BLaER1 treated with 17β-estradiol and CSF1 and Interleukin-3, amounts not matched to agents 10 nM and 100 nM (cell line): ENCODE measurements around the gene ASCC3.

Source experiments
- H3K27ac ChIP-seq, 11 experiments: shearing (Covaris generic); formaldehyde crosslinking; 2 replicates each; pipeline ENCODE4 v1.8.1; 2022
- H3K27me3 ChIP-seq, 11 experiments: shearing (Covaris generic); formaldehyde crosslinking; 2 replicates each; pipeline ENCODE4 v1.8.1; 2022
- H3K36me3 ChIP-seq, 11 experiments: shearing (Covaris generic); formaldehyde crosslinking; 2 replicates each; pipeline ENCODE4 v1.8.1; 2022
- H3K4me1 ChIP-seq, 10 experiments: shearing (Covaris generic); formaldehyde crosslinking; 2 replicates each; pipeline ENCODE4 v1.8.1; 2022
- H3K4me2 ChIP-seq, 11 experiments: shearing (Covaris generic); formaldehyde crosslinking; 2 replicates each; pipeline ENCODE4 v1.8.1; 2022
- H3K4me3 ChIP-seq, 10 experiments: shearing (Covaris generic); formaldehyde crosslinking; 2 replicates each; pipeline ENCODE4 v1.8.1; 2022
- H3K9ac ChIP-seq, 11 experiments: shearing (Covaris generic); formaldehyde crosslinking; 2 replicates each; pipeline ENCODE4 v1.8.1; 2022
- H3K9me3 ChIP-seq, 11 experiments: shearing (Covaris generic); formaldehyde crosslinking; replicated peaks in 1 of 11; 2 replicates each; pipeline ENCODE4 v1.8.1; 2022
- H4K20me1 ChIP-seq, 11 experiments: shearing (Covaris generic); formaldehyde crosslinking; 2 replicates each; pipeline ENCODE4 v1.8.1; 2022
- Cebpa-rat ChIP-seq, 11 experiments: shearing (Covaris generic); IDR thresholded peaks; 2 replicates each; pipeline ENCODE4 v1.8.1; 2022

ASCC3 gene

GRCh38 chr6:100880853-100881706 lies at the start of gene ASCC3:
Gene ASCC3, minus strand, starts transcription at chr6:100881329. Its CDS starts 13,332 bp downstream, at chr6:100867997.
- Histone ChIP-seq H3K4me2 (peak within 1 kb of the TSS; percentile 76 to 94 (median 87)), H3K4me1 (peaks cover 26 to 47% (median 36%) of the 10 kb centered on the region in 10 experiments), H3K27me3 (no peaks in the 10 kb centered on the region), H3K27ac (peak within 1 kb of the TSS; percentile 80 to 92 (median 88)), H3K9me3 (peaks cover 0 to 3% (median 0%) of the 10 kb centered on the region in 11 experiments; a peak in 1 of 22 replicates), H4K20me1 (peaks cover 0 to 46% (median 35%) of the 10 kb centered on the region in 11 experiments; a peak in 16 of 22 replicates), H3K4me3 (peak within 1 kb of the TSS; percentile 73 to 98 (median 90)), H3K36me3 (peaks cover 0 to 15% (median 7%) of the 10 kb centered on the region in 11 experiments; a peak in 11 of 22 replicates), H3K9ac (peak within 1 kb of the TSS; percentile 80 to 91 (median 90))
- no peak for TF ChIP-seq Cebpa-rat (IDR thresholded peaks at IDR 0.05)

GRCh38 chr6:100925749-100926148 lies 44.6 kb upstream of the ASCC3 start:
- Histone ChIP-seq H3K36me3 (no peaks in the 10 kb centered on the region), H3K9ac (no peak overlapping the region), H3K27me3 (no peaks in the 10 kb centered on the region), H3K4me3 (no peak overlapping the region), H3K9me3 (no peaks in the 10 kb centered on the region), H3K4me2 (no peak overlapping the region), H3K4me1 (no peaks in the 10 kb centered on the region), H3K27ac (no peak overlapping the region), H4K20me1 (no peaks in the 10 kb centered on the region)
- no peak for TF ChIP-seq Cebpa-rat (IDR thresholded peaks at IDR 0.05)

GRCh38 chr6:100924534-100925227 lies 43.6 kb upstream of the ASCC3 start:
- Histone ChIP-seq H3K36me3 (no peaks in the 10 kb centered on the region), H3K4me3 (no peak overlapping the region), H4K20me1 (no peaks in the 10 kb centered on the region), H3K9ac (no peak overlapping the region), H3K27me3 (no peaks in the 10 kb centered on the region), H3K9me3 (no peaks in the 10 kb centered on the region), H3K4me1 (no peaks in the 10 kb centered on the region), H3K27ac (no peak overlapping the region), H3K4me2 (no peak overlapping the region)
- no peak for TF ChIP-seq Cebpa-rat (IDR thresholded peaks at IDR 0.05)

- Histone ChIP-seq H3K36me3 (no peaks in the 10 kb centered on the region), H4K20me1 (no peaks in the 10 kb centered on the region), H3K9me3 (no peaks in the 10 kb centered on the region), H3K9ac (no peak overlapping the region), H3K4me1 (no peaks in the 10 kb centered on the region), H3K27me3 (no peaks in the 10 kb centered on the region), H3K4me2 (no peak overlapping the region), H3K27ac (no peak overlapping the region), H3K4me3 (no peak overlapping the region)
- no peak for TF ChIP-seq Cebpa-rat (IDR thresholded peaks at IDR 0.05)
Measured at GRCh38 chr6:100923481-100924165, 42.5 kb upstream of the ASCC3 start.

GRCh38 chr6:100920028-100920605 lies 39.0 kb upstream of the ASCC3 start:
- Histone ChIP-seq H4K20me1 (no peaks in the 10 kb centered on the region), H3K36me3 (no peaks in the 10 kb centered on the region), H3K27me3 (no peaks in the 10 kb centered on the region), H3K9ac (no peak overlapping the region), H3K27ac (no peak overlapping the region), H3K4me1 (no peaks in the 10 kb centered on the region), H3K4me2 (no peak overlapping the region), H3K9me3 (no peaks in the 10 kb centered on the region), H3K4me3 (no peak overlapping the region)
- no peak for TF ChIP-seq Cebpa-rat (IDR thresholded peaks at IDR 0.05)

GRCh38 chr6:100918152-100918551 lies 37.0 kb upstream of the ASCC3 start:
- H3K4me1 ChIP-seq = no peaks in the 10 kb centered on the region
- no peaks in the 10 kb centered on the region for H3K27me3 ChIP-seq
- H3K27ac ChIP-seq = no peak overlapping the region
- TF ChIP-seq Cebpa-rat (IDR thresholded peaks at IDR 0.05) = no peak
- H3K4me2 ChIP-seq = no peak overlapping the region
- H3K9me3 ChIP-seq = peaks cover 0 to 7% (median 0%) of the 10 kb centered on the region in 11 experiments; a peak in 1 of 22 replicates
- H4K20me1 ChIP-seq = no peaks in the 10 kb centered on the region
- no peak overlapping the region for H3K4me3 ChIP-seq
- no peaks in the 10 kb centered on the region for H3K36me3 ChIP-seq
- H3K9ac ChIP-seq = no peak overlapping the region

- Histone ChIP-seq H3K27ac (no peak overlapping the region), H3K27me3 (no peaks in the 10 kb centered on the region), H3K4me1 (no peaks in the 10 kb centered on the region), H3K4me3 (no peak overlapping the region), H3K9ac (no peak overlapping the region), H4K20me1 (no peaks in the 10 kb centered on the region), H3K4me2 (no peak overlapping the region), H3K36me3 (no peaks in the 10 kb centered on the region), H3K9me3 (peaks cover 0 to 7% (median 0%) of the 10 kb centered on the region in 11 experiments; a peak in 2 of 22 replicates)
- TF ChIP-seq Cebpa-rat (IDR thresholded peaks at IDR 0.05) = no peak
Measured at GRCh38 chr6:100915876-100916275, 34.7 kb upstream of the ASCC3 start.

GRCh38 chr6:100913400-100914276 lies 32.5 kb upstream of the ASCC3 start:
- H3K36me3 ChIP-seq = no peaks in the 10 kb centered on the region
- H3K4me3 ChIP-seq = no peak overlapping the region
- H4K20me1 ChIP-seq = no peaks in the 10 kb centered on the region
- H3K4me2 ChIP-seq = no peak overlapping the region
- H3K27ac ChIP-seq = no peak overlapping the region
- H3K9me3 ChIP-seq = peaks cover 0 to 7% (median 0%) of the 10 kb centered on the region in 11 experiments; a peak in 2 of 22 replicates
- TF ChIP-seq Cebpa-rat (IDR thresholded peaks at IDR 0.05) = no peak
- H3K27me3 ChIP-seq = no peaks in the 10 kb centered on the region
- H3K9ac ChIP-seq = no peak overlapping the region
- H3K4me1 ChIP-seq = no peaks in the 10 kb centered on the region
